H1 (cell line): ENCODE results near the gene HOXA11. TPM values are rescaled to one million over a fixed set of nuclear protein-coding genes. Genes with fewer than 3 reads are reported as not detected.

Experiments used
- CTCF ChIA-PET: fragments of 300-600 bp; sonication (Branson Sonifier 250); formaldehyde crosslinking; loops from one replicate; lab custom pipeline; 2021; ENCODE audit not compliant: partially characterized antibody; lab: Charles Lee
- POLR2A ChIA-PET: fragments of 300-600 bp; sonication (Branson Sonifier 250); formaldehyde crosslinking; loops from one replicate; lab custom pipeline; 2021; ENCODE audit warnings: inconsistent platforms; ENCODE audit not compliant: partially characterized antibody; lab: Charles Lee
- DNase-seq, 2 experiments: peaks; one replicate each; pipeline versions ENCODE4 v3.0.0 to v3.0.0-alpha.2; 2010 to 2022; ENCODE audit warnings: low spot score in 2 of 2, low read depth in 1 of 2, mixed read lengths in 1 of 2
- FAIRE-seq: peaks from 2 replicates; lab custom pipeline; 2011; peaks lifted over from hg19 to GRCh38; lab: Jason Lieb, UNC
- H2AFZ ChIP-seq: 2 replicates; pipeline ENCODE4 v1.8.1; 2012; ENCODE audit warnings: low read length, inconsistent platforms
- H2AK5ac ChIP-seq: 2 replicates; pipeline ENCODE4 v1.6.1; 2013; ENCODE audit warnings: low read depth, low read length
- H2BK120ac ChIP-seq: replicated peaks from 2 replicates; pipeline ENCODE3; 2013; ENCODE audit warnings: low read depth, low read length, inconsistent platforms
- H2BK12ac ChIP-seq: 2 replicates; pipeline ENCODE4 v1.6.1; 2013; ENCODE audit warnings: low read depth, low read length
- H2BK15ac ChIP-seq: 2 replicates; pipeline ENCODE4 v1.6.1; 2013; ENCODE audit warnings: low read length
- H2BK20ac ChIP-seq: 2 replicates; pipeline ENCODE4 v1.6.1; 2013; ENCODE audit warnings: low read length
- H2BK5ac ChIP-seq: 2 replicates; pipeline ENCODE4 v1.6.1; 2013; ENCODE audit warnings: low read depth, low read length
- H3K14ac ChIP-seq: 2 replicates; pipeline ENCODE4 v1.6.1; 2013; ENCODE audit warnings: inconsistent platforms; ENCODE audit not compliant: insufficient read length
- H3K18ac ChIP-seq: 2 replicates; pipeline ENCODE4 v1.6.1; 2013; ENCODE audit warnings: low read length; ENCODE audit errors: extremely low read depth
- H3K23ac ChIP-seq: 2 replicates; pipeline ENCODE4 v1.6.1; 2013; ENCODE audit warnings: inconsistent platforms; ENCODE audit not compliant: insufficient read length
- H3K23me2 ChIP-seq: 2 replicates; pipeline ENCODE4 v1.6.1; 2013; ENCODE audit warnings: low read depth, low read length
- H3K27ac ChIP-seq: 2 replicates; pipeline ENCODE4 v1.6.1; 2011; ENCODE audit warnings: low read depth, low read length, inconsistent platforms
- H3K27me3 ChIP-seq, 4 experiments: replicated peaks in 1 of 4; 1 replicate in 1 of 4; 2 replicates in 3 of 4; pipeline versions ENCODE4 v1.6.1 to v1.8.1; 2011 to 2013; ENCODE audit warnings: low read length in 3 of 4, mild to moderate bottlenecking in 3 of 4, inconsistent platforms in 2 of 4, mixed read lengths in 2 of 4, moderate library complexity in 1 of 4; ENCODE audit not compliant: control insufficient read depth in 3 of 4, insufficient read depth in 3 of 4; ENCODE audit errors: extremely low read depth in 1 of 4
- H3K36me3 ChIP-seq, 4 experiments: 2 replicates each; pipeline versions ENCODE4 v1.6.1 to v1.8.1; 2011 to 2013; ENCODE audit warnings: mild to moderate bottlenecking in 4 of 4, low read length in 3 of 4, moderate library complexity in 2 of 4, control low read depth in 1 of 4, inconsistent platforms in 1 of 4; ENCODE audit not compliant: insufficient read depth in 4 of 4, control insufficient read depth in 2 of 4
- H3K4ac ChIP-seq: replicated peaks from 2 replicates; pipeline ENCODE3; 2013; ENCODE audit warnings: low read length, low read depth, mixed read lengths, inconsistent platforms; ENCODE audit not compliant: insufficient read length
- H3K4me1 ChIP-seq, 4 experiments: replicated peaks in 1 of 4; 1 replicate in 1 of 4; 2 replicates in 3 of 4; pipeline versions ENCODE4 v1.6.1 to v1.8.1; 2011 to 2013; ENCODE audit warnings: low read length in 3 of 4, inconsistent platforms in 2 of 4, mixed read lengths in 1 of 4; ENCODE audit not compliant: insufficient read depth in 4 of 4, control insufficient read depth in 3 of 4
- H3K4me2 ChIP-seq, 2 experiments: 2 replicates each; pipeline versions ENCODE4 v1.6.1 to v1.8.1; 2011 to 2013; ENCODE audit warnings: low read depth in 2 of 2, low read length in 2 of 2, control low read depth in 1 of 2, inconsistent platforms in 1 of 2, mild to moderate bottlenecking in 1 of 2; ENCODE audit not compliant: insufficient read depth in 1 of 2
- H3K4me3 ChIP-seq, 4 experiments: fragments of 200-600, 300-600 bp in 1 of 4; sonication (generic), shearing (Covaris generic), sonication (Bioruptor Twin) in 1 of 4; 2 replicates each; pipeline versions ENCODE4 v1.5.1 to v1.8.1; 2011 to 2016; ENCODE audit warnings: low read length in 4 of 4, low read depth in 3 of 4, control low read depth in 2 of 4, inconsistent platforms in 2 of 4, mild to moderate bottlenecking in 2 of 4, mixed read lengths in 1 of 4, moderate library complexity in 1 of 4; ENCODE audit not compliant: insufficient read depth in 2 of 4; ENCODE audit errors: extremely low read depth in 1 of 4
- H3K56ac ChIP-seq: replicated peaks from 2 replicates; pipeline ENCODE3; 2013; ENCODE audit warnings: low read depth, mild to moderate bottlenecking, mixed read lengths, low read length, inconsistent platforms; ENCODE audit not compliant: insufficient read length
- H3K79me1 ChIP-seq: 2 replicates; pipeline ENCODE4 v1.6.1; 2013; ENCODE audit warnings: low read depth, low read length, control low read depth
- H3K79me2 ChIP-seq, 2 experiments: 2 replicates each; pipeline versions ENCODE4 v1.6.1 to v1.8.1; 2012 to 2013; ENCODE audit warnings: low read length in 2 of 2, mild to moderate bottlenecking in 2 of 2, inconsistent platforms in 1 of 2; ENCODE audit not compliant: insufficient read depth in 2 of 2, control insufficient read depth in 1 of 2
- H3K9ac ChIP-seq, 4 experiments: replicated peaks in 1 of 4; 1 replicate in 1 of 4; 2 replicates in 3 of 4; pipeline versions ENCODE4 v1.6.1 to v1.8.1; 2011 to 2013; ENCODE audit warnings: low read depth in 3 of 4, low read length in 3 of 4, control low read depth in 2 of 4, mild to moderate bottlenecking in 2 of 4, moderate library complexity in 2 of 4, inconsistent platforms in 1 of 4; ENCODE audit errors: extremely low read depth in 1 of 4
- H3K9me3 ChIP-seq, 2 experiments: 2 replicates each; pipeline versions ENCODE4 v1.6.1 to v1.8.1; 2012 to 2013; ENCODE audit warnings: mild to moderate bottlenecking in 2 of 2, moderate library complexity in 2 of 2, control low read depth in 1 of 2, inconsistent platforms in 1 of 2, low read depth in 1 of 2, low read length in 1 of 2, mixed read lengths in 1 of 2; ENCODE audit not compliant: insufficient read depth in 2 of 2
- H4K20me1 ChIP-seq, 2 experiments: replicated peaks in 1 of 2; 2 replicates each; pipeline versions ENCODE3 to v1.8.1; 2011 to 2013; ENCODE audit warnings: inconsistent platforms in 2 of 2, low read length in 2 of 2, mild to moderate bottlenecking in 1 of 2; ENCODE audit not compliant: insufficient read depth in 2 of 2, control insufficient read depth in 1 of 2
- H4K5ac ChIP-seq: 2 replicates; pipeline ENCODE4 v1.6.1; 2013; ENCODE audit warnings: low read length, low read depth, mixed read lengths, inconsistent platforms; ENCODE audit not compliant: insufficient read length
- H4K8ac ChIP-seq: 2 replicates; pipeline ENCODE4 v1.8.0; 2013; ENCODE audit warnings: mild to moderate bottlenecking, moderate library complexity, low read length, inconsistent platforms; ENCODE audit not compliant: insufficient read depth; ENCODE audit errors: extremely low read depth
- H4K91ac ChIP-seq: replicated peaks from 2 replicates; pipeline ENCODE3; 2013; ENCODE audit warnings: low read length, mixed read lengths, inconsistent platforms; ENCODE audit not compliant: insufficient read length
- CEBPB ChIP-seq: IDR thresholded peaks from 2 replicates; pipeline ENCODE4 v1.6.1; 2012; ENCODE audit warnings: low read depth, low read length
- CREB1 ChIP-seq: IDR thresholded peaks from 2 replicates; pipeline ENCODE4 v1.6.1; 2012; ENCODE audit warnings: inconsistent platforms
- EZH2 ChIP-seq: fragments of 200-600 bp; sonication (generic); IDR thresholded peaks from 2 replicates; pipeline ENCODE4 v1.7.1; 2012; ENCODE audit warnings: low read depth, mild to moderate bottlenecking, moderate library complexity, low read length, inconsistent platforms; ENCODE audit not compliant: severe bottlenecking
- KDM4A ChIP-seq: IDR thresholded peaks from one replicate; pipeline ENCODE4 v1.7.1; 2012; ENCODE audit warnings: low read depth, mild to moderate bottlenecking, moderate library complexity, low read length, inconsistent platforms; ENCODE audit not compliant: severe bottlenecking
- RNF2 ChIP-seq: fragments of 200-900, 300-1000 bp; sonication (generic); IDR thresholded peaks from 2 replicates; pipeline ENCODE4 v1.7.1; 2016; ENCODE audit warnings: borderline replicate concordance, low read depth, mild to moderate bottlenecking, antibody characterized with exemption, low read length; ENCODE audit not compliant: poor library complexity, severe bottlenecking; ENCODE audit errors: missing control alignments
- SAP30 ChIP-seq: fragments of 300-600 bp; sonication (generic); IDR thresholded peaks from 2 replicates; pipeline ENCODE4 v1.7.1; 2012; ENCODE audit warnings: low read length, moderate library complexity, mild to moderate bottlenecking, inconsistent platforms; ENCODE audit not compliant: insufficient read depth, insufficient replicate concordance
- SUZ12 ChIP-seq: fragments of 200-600 bp; sonication (generic); IDR thresholded peaks from 2 replicates; pipeline ENCODE4 v1.6.1; 2012; ENCODE audit warnings: mild to moderate bottlenecking, inconsistent platforms, low read length, moderate library complexity, mixed read lengths
- WGBS, 2 experiments: shearing (Covaris generic) in 1 of 2; methylation state at CpG; one replicate each; pipeline versions ENCODE4 v1.1.6 to v1.1.7; 2013 to 2015; ENCODE audit warnings: low lambda C conversion rate in 2 of 2, mixed read lengths in 2 of 2, inconsistent platforms in 1 of 2, low coverage in 1 of 2, missing lambda C conversion rate in 1 of 2; ENCODE audit not compliant: insufficient replicate concordance in 2 of 2, insufficient coverage in 1 of 2, insufficient read length in 1 of 2; ENCODE audit errors: extremely low coverage in 1 of 2, missing lambda C conversion rate in 1 of 2; 5-methylcytosine and 5-hydroxymethylcytosine counted together
- polyA plus RNA-seq, 7 experiments: library from polyadenylated mRNA; depleted of rRNA in 3 of 7; stranded (reverse) in 5 of 7; unstranded in 2 of 7; fragments of >200 nt in 5 of 7; fragments of 200-250 nt in 2 of 7; gene quantifications; 1 replicate in 5 of 7; 2 replicates in 1 of 7; 4 replicates in 1 of 7; pipeline versions ENCODE4 v1.2.1 to v1.2.3, GENCODE V29; 2011 to 2013; ENCODE audit warnings: missing spikeins in 2 of 7, mixed read lengths in 2 of 7
- total RNA-seq: library from RNA; stranded (reverse); fragmentation: NEBNext Ultra II Directional; extraction: Animal tissue kit (Norgen Biotek cat#: 25700); gene quantifications from 2 replicates; pipeline ENCODE4 v1.2.1, GENCODE V29; 2021
- TF ChIP-seq, protein P1 (sequence below): IDR thresholded peaks from 2 replicates; pipeline ENCODE4 v1.6.1; 2012; ENCODE audit warnings: inconsistent platforms
- TF ChIP-seq, protein P2 (sequence below): IDR thresholded peaks from 2 replicates; pipeline ENCODE4 v1.6.1; 2011; ENCODE audit warnings: low read length, improper control_type of control experiment

HOXA11 gene
- total and polyA plus RNA-seq, 2 of the 8 experiments (the other 6 are each of a cell fraction or from before 2014, with no cell fraction given): not detected

DNA sequence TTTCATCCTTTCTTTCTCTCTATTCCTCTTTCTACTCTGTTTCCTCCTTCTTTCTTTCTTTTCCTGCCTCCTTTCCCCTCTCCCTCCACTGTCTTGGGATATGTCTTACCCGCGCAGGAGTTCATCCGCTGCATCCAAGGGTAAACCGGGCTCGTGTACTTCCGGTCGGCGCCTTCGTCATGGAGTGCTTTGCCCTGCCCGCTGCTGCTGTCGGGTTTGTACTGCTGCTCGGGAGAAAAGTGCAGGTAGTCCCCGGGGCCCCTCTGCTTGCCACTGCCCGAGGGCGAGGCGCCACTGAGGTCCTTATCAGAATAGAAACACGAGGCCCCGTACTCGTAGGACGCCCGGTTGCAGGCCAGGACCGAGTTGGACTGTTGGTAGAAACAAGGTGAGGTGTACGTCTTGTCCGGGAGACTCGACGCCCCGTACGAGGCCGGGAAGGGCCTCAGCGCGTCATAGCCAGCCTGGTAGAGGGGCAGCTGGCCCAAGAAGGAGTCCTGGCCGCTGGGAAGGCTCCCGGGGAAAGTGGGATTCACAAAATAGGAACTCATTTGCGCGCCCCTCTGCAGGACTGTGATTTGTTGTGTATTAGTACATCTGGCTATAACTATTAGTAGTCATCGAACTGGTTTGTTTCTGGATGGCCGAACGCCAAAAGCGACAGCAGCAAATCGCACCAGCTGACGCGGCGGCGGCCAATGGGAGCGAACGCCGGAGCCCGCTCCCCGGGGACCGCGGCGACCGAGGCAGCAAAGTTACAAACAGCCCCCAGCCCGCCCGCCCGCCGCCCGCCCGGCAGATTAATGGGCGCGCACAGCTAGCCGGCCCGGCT lies 37.6 kb downstream of the HOXA11 start, which contains the start of gene HOXA6:
TSS of gene HOXA6 (minus strand) at position 576 of the 832 bp plus-strand sequence. CDS start at position 551, 25 bp downstream.
- no peak for FAIRE-seq
- H3K27me3 ChIP-seq: peaks cover 96 to 100% (median 99%) of the 10 kb centered on the region in 4 experiments
- H3K4me2 ChIP-seq: peak within 1 kb of the TSS; percentile 40 to 59
- 17% methylated on average over 39 of the region's 63 CpGs; no CpG with 5 or more reads in 1 of the 2 experiments for WGBS, 2 experiments
- H3K9ac ChIP-seq: no peak within 1 kb of the TSS
- no peak within 1 kb of the TSS for H2BK15ac ChIP-seq
- no peaks in the 10 kb centered on the region for H3K79me2 ChIP-seq
- H3K36me3 ChIP-seq: peaks cover 0 to 6% (median 0%) of the 10 kb centered on the region in 4 experiments; a peak in 1 of 8 replicates
- no peak within 1 kb of the TSS for H2BK20ac ChIP-seq
- H2BK5ac ChIP-seq: no peak within 1 kb of the TSS
- H3K4ac ChIP-seq: no peak within 1 kb of the TSS
- H2AK5ac ChIP-seq: 0 out of 2 replicates have a peak within 1 kb of the TSS, but pooled peaks have one; percentile 10
- H2AFZ ChIP-seq: no peak within 1 kb of the TSS
- H2BK120ac ChIP-seq: no peak within 1 kb of the TSS
- ChIA-PET POLR2A (no interaction called here), CTCF (interaction anchor here (1.0 to 12.5 kb wide), 7 partner anchors 12 to 293 kb away, joined by 3 to 123 read pairs (median 10); partner anchors contain the start of gene HOXA1)
- no peaks in the 10 kb centered on the region for H3K79me1 ChIP-seq
- H3K27ac ChIP-seq: no peak within 1 kb of the TSS
- H3K4me3 ChIP-seq: peak within 1 kb of the TSS in 1 of 4 experiments; percentile 42; a peak in 3 of 8 replicates
- no peak within 1 kb of the TSS for H2BK12ac ChIP-seq
- DNase-seq: peak in 1 of 2 experiments; percentile 56
- peaks cover 11% of the 10 kb centered on the region for H3K23me2 ChIP-seq
- peaks cover 0 to 3% of the 10 kb centered on the region in 2 experiments; a peak in 1 of 4 replicates for H3K9me3 ChIP-seq
- no peak within 1 kb of the TSS for H3K18ac ChIP-seq
- no peak within 1 kb of the TSS for H4K5ac ChIP-seq
- no peak within 1 kb of the TSS for H4K8ac ChIP-seq
- H3K56ac ChIP-seq: no peak within 1 kb of the TSS
- TF ChIP-seq SAP30 (no peak), EZH2 (peak; percentile 92), CEBPB (no peak), CREB1 (0 out of 2 replicates have a peak, but pooled peaks have one; percentile 5), RNF2 (peak; percentile 62), SUZ12 (peak; percentile 71), KDM4A (peak; percentile 34)
- TF ChIP-seq, protein P1, sequence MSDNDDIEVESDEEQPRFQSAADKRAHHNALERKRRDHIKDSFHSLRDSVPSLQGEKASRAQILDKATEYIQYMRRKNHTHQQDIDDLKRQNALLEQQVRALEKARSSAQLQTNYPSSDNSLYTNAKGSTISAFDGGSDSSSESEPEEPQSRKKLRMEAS: no peak
- TF ChIP-seq, protein P2, sequence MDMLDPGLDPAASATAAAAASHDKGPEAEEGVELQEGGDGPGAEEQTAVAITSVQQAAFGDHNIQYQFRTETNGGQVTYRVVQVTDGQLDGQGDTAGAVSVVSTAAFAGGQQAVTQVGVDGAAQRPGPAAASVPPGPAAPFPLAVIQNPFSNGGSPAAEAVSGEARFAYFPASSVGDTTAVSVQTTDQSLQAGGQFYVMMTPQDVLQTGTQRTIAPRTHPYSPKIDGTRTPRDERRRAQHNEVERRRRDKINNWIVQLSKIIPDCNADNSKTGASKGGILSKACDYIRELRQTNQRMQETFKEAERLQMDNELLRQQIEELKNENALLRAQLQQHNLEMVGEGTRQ: peak; percentile 46; the same call in 1 of the 2 replicates
- H4K20me1 ChIP-seq: peaks cover 33% of the 10 kb centered on the region in 2 experiments
- no peak within 1 kb of the TSS for H3K14ac ChIP-seq
- H4K91ac ChIP-seq: no peak within 1 kb of the TSS
- H3K4me1 ChIP-seq: peaks cover 0 to 9% (median 6%) of the 10 kb centered on the region in 4 experiments; a peak in 5 of 7 replicates
- H3K23ac ChIP-seq: no peak within 1 kb of the TSS
